Left colon (tissue), 2 donors: Measurements from ENCODE around the gene SHC2. TPM values are rescaled to one million over a fixed set of nuclear protein-coding genes. Genes with fewer than 3 reads are reported as not detected.
A peak's percentile ranks its signal among the peaks of the same experiment; 100 is the strongest.
"Not testable (repeated sequence)": the region's sequence is repeated elsewhere in the genome, so short reads cannot be mapped to it uniquely, and the experiment has no call there.

Experiments used
- ATAC-seq: fragments of 200-7000 bp; cut with Tn5 transposase; one replicate; pipeline ENCODE4 v1.9.1; 2020; ENCODE audit warnings: mild to moderate bottlenecking, moderate library complexity
- DNase-seq, 2 donors: peaks; one replicate each; pipeline ENCODE4 v3.0.0-alpha.2; 2020
- intact Hi-C, 2 donors: fragments of 100-400 bp; cut with DNase I in 1 of 2; cut with micrococcal nuclease in 1 of 2; formaldehyde crosslinking; loops; one replicate each; pipeline versions ENCODE4 v1.11.2 to v1.14.0; 2022; cut with DNase I, micrococcal nuclease
- total RNA-seq, 2 donors: library from RNA; stranded (reverse); fragmentation: NEBNext Ultra II Directional; extraction: Animal tissue kit (Norgen Biotek cat#: 25700); gene quantifications; one replicate each; pipeline ENCODE4 v1.2.1, GENCODE V29; 2021
- donor health status: DM: no; HTN: no; CAD: no.
- donor health status: DM: yes; HTN: yes; CAD: no.

The SHC2 gene
- total RNA-seq, 2 donors from 2014 or later = 4.7 to 9.4 TPM

GRCh38 chr19:387777-388176, 73.1 kb downstream of the SHC2 start:
- ATAC-seq (no peak), DNase-seq (no peak)
- intact Hi-C loops = no loop called here

GRCh38 chr19:386632-387301, 74.1 kb downstream of the SHC2 start:
- ATAC-seq, DNase-seq, intact Hi-C loops: not testable (repeated sequence)

GRCh38 chr19:386189-386588, 74.6 kb downstream of the SHC2 start:
- intact Hi-C loops, ATAC-seq, DNase-seq: not testable (repeated sequence)

- no peak for ATAC-seq
- no peak for DNase-seq
- intact Hi-C loops = no loop called here
These were observed 76.0 kb downstream of the SHC2 start for GRCh38 chr19:384799-385169.

GRCh38 chr19:383922-384798, 76.7 kb downstream of the SHC2 start:
- DNase-seq (peak in 1 of 2 donors; percentile 18), ATAC-seq (no peak)
- intact Hi-C loops = no loop called here

GRCh38 chr19:383040-383439, 77.8 kb downstream of the SHC2 start:
- DNase-seq (no peak), ATAC-seq (no peak)
- intact Hi-C loops = no loop called here

- ATAC-seq, DNase-seq, intact Hi-C loops: not testable (repeated sequence)
These were observed 78.3 kb downstream of the SHC2 start for GRCh38 chr19:382578-382977.

- DNase-seq, ATAC-seq, intact Hi-C loops: not testable (repeated sequence)
These were observed 78.9 kb downstream of the SHC2 start for GRCh38 chr19:381901-382300.

- intact Hi-C loops, DNase-seq, ATAC-seq: not testable (repeated sequence)
These were observed 80.1 kb downstream of the SHC2 start for GRCh38 chr19:380618-381219.

GRCh38 chr19:379796-380195, 81.0 kb downstream of the SHC2 start:
- intact Hi-C loops = no loop called here
- ATAC-seq (no peak), DNase-seq (no peak)

- intact Hi-C loops = no loop called here
- no peak for DNase-seq
- ATAC-seq = no peak
These were observed 82.1 kb downstream of the SHC2 start for GRCh38 chr19:378706-379105.

GRCh38 chr19:377801-378581, 82.8 kb downstream of the SHC2 start:
- intact Hi-C loops = no loop called here
- ATAC-seq = no peak
- DNase-seq = no peak

- DNase-seq = no peak
These were observed 84.7 kb downstream of the SHC2 start for GRCh38 chr19:376111-376470.

GRCh38 chr19:375395-376110, 85.3 kb downstream of the SHC2 start:
- DNase-seq (no peak), ATAC-seq (no peak)
- intact Hi-C loops = no loop called here

More at GRCh38 chr19:376111-376470, 84.7 kb downstream of the SHC2 start:
- intact Hi-C loops = no loop called here
- ATAC-seq = no peak

- no peak for ATAC-seq
- intact Hi-C loops = no loop called here
- DNase-seq = no peak
These were observed 86.0 kb downstream of the SHC2 start for GRCh38 chr19:374886-375235.

GRCh38 chr19:374183-374885, 86.5 kb downstream of the SHC2 start:
- ATAC-seq = no peak
- no peak for DNase-seq
- intact Hi-C loops = no loop called here

- ATAC-seq (no peak), DNase-seq (no peak)
- intact Hi-C loops = no loop called here
These were observed 87.2 kb downstream of the SHC2 start for GRCh38 chr19:373391-374182.
